Posterior cingulate gyrus (tissue), 11 donors: ENCODE data around the gene HSD17B14.
"Not testable (repeated sequence)": the region's sequence is repeated elsewhere in the genome, so short reads cannot be mapped to it uniquely, and the experiment has no call there.

Experiments used
- DNase-seq, 10 donors: peaks; one replicate each; pipeline versions ENCODE4 v3.0.0 to v3.0.0-alpha.2; 2020 to 2021; ENCODE audit warnings: mixed read lengths in 3 of 10
- intact Hi-C: fragments of 100-400 bp; cut with DNase I; formaldehyde crosslinking; loops from one replicate; pipeline ENCODE4 v1.15.1; 2023

HSD17B14 gene

DNA sequence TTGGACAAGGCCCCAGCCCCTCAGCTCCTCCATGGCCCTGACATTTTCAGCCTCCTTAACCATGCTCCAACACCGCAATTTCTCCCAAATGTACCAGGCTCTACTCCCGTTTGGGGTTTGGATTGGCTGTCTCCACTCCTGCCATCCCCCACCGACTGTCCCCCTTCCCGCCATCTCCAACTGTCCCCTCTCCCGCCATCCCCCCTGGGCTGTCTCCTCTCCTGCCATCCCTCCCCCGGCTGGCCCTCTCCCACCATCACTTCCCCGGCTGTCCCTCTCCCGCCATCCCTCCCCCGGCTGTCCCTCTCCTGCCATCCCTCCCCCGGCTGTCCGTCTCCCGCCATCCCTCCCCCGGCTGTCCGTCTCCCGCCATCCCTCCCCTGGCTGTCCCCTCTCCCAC is 30.8 kb downstream of the HSD17B14 start:
- intact Hi-C loops, result no loop called here
- no peak for DNase-seq

DNA sequence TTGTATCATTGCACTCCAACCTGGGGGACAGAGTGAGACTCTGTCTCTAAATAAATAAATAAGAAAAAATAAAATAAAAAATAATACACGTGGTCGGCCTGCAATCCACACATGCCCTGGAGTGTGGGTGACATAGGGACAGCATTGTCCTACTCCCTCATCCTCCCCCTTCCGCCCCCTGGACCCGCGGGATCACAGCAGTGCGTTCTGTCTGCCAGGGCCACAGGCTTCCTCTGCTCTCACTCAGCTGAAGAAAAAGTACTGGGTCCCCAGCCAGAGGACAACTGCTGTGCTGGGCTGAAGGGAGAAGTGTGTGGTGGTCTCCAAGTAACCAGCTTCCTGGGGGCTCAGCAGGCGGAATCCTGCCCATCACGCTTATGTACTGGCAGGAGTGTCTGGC is 31.8 kb downstream of the HSD17B14 start:
- intact Hi-C loops, result no loop called here
- peak in 1 of 10 donors; percentile 39 for DNase-seq

DNA sequence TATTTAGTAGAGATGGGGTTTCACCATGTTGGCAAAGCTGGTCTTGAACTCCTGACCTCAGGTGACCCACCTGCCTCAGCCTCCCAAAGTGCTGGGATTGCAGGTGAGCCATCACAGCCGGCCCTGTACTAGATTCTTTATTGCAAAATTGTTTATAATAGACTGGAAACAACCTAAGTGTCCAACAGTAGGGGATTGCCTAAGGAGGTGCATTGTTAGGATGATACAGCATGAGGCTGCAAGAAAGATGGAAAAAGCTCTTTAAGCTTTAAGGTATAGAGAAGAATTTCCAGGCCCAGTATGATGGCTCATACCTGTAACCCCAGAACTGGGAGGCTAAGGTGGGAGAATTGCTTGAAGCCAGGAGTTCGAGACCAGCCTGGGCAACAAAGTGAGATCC is 33.7 kb downstream of the HSD17B14 start:
- intact Hi-C loops, result no loop called here
- DNase-seq, result no peak

DNA sequence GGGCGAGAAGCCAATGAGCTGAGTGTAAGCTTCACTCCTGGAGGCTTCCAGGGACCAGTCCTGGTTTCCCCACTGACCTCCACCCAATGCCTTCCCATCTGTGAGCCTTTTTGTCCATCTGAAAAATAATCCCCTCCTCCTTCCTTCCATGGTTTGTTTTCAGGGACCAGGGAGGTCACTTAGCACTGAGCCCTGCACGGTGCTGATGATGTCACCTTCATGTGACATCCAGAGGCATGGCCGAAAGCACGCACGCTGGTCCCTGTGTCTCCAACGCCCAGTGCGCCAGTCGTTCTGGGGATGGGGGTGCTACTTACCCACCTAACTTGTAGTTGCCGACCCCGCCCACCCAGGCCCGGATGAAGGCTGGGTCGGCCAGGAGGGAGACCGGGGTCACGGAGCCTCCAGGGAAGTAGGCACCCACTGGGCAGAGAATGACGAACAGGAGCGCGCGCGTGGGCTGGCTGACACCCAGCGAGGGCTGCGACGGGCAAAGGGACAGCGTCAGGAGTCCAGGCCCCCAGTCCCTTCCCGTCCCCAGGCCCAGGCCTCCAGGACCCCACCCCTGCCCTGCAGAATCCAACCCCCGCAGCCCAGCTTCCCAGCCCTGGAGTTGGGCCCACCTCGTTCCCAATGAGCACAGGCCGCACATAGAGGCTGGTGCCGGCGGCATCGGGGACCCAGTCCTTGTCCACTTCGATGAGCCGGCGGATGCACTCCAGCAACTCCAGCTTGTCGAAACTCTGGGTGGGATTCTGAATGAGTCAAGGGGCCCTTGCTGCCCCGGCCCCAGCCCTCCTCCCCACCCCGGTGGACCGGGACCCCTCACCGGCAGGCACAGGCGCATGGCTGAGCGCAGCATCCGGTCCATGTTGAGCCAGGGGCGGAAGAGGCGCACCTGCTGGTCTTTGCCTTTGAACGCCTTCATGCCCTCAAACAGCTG is 36.7 kb downstream of the HSD17B14 start:
- intact Hi-C loops, result no loop called here
- peak in 1 of 10 donors; percentile 83 for DNase-seq

DNA sequence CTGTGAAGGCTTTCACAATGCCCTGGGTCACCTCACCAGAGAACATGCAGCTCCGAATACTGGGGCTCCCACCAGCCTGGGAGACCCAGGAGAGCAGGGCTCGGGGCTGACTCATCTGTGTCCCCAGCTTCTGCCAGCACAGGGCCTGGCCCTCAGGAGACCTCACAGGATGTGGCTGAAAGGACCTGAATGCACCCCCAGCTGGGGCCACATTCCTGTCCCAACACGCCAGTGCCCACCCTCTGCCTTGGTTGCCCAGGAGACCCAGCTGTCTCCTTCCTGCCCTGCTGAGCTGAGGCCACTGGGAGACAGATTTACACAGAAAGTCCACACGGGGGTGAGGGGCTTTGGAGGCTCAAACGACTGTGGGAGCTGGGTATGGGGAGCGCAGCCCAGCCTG is 37.4 kb downstream of the HSD17B14 start:
- intact Hi-C loops, result no loop called here
- DNase-seq, result peak in 1 of 10 donors; percentile 83

DNA sequence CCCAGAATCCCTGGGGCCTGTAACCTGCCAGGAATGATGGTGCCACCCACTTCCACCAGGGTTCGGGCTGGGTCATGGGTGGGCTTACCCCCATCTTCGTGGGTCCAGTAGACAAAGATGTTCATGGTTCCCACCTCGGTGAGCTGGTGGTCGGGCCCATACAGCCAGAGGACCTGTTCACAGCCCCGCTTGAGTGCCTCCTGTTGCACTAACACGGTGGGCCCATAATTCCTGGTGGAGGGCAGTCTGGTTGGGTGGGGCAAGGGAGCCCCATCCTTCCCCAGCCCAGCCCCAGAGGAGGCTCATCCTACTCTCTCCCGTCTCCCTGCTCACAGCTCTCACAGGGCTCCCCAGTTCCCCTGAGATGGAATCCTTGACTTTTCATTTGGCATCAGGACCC is 39.2 kb downstream of the HSD17B14 start:
- no peak for DNase-seq
- intact Hi-C loops, result no loop called here

DNA sequence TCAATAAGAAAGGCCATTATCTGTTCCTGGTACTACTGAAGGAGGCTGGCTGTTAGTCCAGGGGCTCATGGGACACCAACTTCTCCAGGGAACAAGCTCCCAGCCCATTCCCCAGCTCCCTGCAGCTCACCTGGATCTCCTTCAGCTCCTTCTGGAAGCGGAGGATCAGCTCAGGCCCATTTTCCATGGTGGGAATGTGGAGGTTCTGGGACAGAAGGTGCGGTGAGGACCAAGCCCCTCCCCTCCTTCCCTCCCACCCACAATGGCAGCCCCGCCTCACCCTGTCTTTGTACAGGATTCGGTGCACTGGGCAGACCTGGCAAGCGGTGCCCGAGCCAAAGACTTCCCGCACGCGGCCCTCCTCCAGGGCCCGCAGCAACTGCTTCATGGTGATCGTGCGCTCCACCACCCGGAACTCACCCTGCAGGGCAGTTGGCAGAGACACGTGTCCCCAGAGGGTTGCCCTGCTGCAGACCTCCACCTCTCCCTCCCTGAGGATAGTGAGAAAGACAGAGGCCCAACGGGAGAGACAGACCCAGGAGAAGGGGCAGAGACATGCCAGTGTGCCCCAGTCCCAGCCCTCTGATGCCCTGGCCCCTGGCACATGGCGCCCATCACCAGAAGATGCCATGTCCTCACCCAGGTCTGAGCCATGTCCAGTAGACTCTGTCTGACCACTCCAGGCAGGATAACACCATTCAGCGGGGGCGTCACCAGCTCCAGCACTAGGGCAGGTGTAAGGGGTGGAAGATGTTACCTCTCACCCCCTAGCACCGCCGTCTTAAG is 39.8 kb downstream of the HSD17B14 start:
- intact Hi-C loops, result no loop called here
- no peak for DNase-seq

DNA sequence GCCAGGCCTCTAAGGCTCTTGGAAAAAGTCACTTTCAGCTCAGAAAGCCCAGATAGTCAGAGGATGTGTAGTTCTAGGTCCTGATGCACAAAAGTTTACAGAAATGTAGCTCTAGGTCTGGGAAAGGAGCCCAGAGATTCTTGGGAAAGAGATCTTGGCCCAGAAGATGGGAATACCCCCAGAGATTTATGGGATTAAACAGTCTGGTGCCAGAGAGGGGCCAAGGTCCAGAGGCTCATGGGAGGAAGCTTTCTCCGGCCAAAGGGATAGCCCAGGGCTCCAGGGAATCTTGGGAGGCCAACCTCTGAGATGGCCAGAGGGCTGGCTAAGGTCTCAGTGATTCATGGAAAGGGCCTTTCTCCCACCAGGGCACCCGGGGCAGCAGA is 40.6 kb downstream of the HSD17B14 start:
- no peak for DNase-seq
- intact Hi-C loops, result loop anchor here (1.0 to 2.0 kb wide), 2 partner anchors 15 to 40 kb away; partner anchors contain the start of gene BCAT2

DNA sequence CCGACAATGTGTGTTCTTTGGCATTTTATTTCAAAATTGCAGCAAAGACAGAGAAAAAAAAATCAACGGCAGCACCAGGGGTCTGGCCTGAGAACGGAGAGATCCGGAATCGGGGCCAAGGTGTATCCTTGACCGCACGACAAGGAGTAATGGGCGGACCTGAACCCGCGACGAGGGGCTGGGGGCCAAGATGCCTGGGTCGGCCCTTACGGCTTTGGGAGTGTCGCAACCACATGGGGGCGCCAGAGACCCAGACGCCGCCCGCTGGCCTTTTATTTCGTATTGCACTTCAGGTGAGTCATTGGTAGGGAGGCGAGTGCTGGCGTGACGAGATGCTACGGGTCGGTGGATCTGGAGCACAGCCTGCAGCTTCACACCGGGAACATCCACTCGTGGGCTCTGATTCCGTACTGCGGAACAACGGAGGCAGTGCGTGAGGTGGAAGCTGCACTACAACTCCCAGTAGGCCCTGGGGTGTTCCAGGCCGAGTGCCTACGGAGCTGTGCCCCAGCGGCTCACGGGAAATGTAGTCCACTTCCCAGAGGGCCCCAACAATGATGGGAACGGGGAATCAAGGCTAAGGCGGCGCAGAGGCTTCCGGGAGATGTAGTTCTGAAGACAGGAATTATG is 41.1 kb downstream of the HSD17B14 start:
- peak; percentile 88 to 99 (median 94) for DNase-seq
- intact Hi-C loops, result loop anchor here (1.0 to 2.0 kb wide), 2 partner anchors 16 to 40 kb away; partner anchors contain the start of gene BCAT2

DNA sequence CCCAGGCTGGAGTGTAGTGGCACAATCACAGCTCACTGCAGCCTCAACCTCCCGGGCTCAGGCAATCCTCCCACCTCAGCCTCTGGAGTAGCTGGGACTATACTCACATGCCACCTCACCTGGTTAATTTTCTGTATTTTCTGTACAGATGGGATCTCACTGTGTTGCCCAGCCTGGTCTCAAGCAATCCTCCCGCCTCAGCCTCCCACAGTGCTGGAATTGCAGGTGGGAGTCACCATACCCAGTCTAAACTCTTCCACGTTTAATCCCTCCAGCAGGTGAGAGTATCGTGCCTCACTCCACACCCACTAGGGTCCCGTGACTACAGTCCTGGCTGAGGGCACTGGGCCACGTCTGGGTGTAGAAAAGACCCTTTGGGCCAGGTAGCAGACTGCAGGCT is 42.0 kb downstream of the HSD17B14 start:
- intact Hi-C loops, result loop anchor here (2.0 kb wide), 1 partner anchor 17 kb away; the partner anchor contains the start of gene BCAT2

DNA sequence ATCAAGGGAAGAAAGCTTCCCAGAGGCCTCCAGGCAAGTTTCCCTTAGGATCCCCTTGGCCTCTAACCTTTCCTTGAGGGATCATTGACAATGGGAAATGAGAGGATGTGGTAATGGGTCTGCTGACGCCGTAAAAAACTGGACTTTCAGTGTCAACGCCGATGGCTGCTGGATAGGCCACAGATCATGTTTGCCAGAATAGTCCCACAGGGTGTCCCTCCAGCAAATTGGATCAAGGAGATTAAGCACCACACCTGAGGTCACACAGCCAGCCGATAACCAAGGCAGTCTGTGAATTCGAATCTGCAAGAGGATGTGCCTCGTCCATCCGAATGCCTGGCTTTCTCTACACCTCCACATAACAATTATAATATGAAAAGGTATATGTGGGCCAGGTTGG is 43.0 kb downstream of the HSD17B14 start:
- no peak for DNase-seq
- intact Hi-C loops, result no loop called here

More for the DNA sequence above, 42.0 kb downstream of the HSD17B14 start:
- no peak for DNase-seq

DNA sequence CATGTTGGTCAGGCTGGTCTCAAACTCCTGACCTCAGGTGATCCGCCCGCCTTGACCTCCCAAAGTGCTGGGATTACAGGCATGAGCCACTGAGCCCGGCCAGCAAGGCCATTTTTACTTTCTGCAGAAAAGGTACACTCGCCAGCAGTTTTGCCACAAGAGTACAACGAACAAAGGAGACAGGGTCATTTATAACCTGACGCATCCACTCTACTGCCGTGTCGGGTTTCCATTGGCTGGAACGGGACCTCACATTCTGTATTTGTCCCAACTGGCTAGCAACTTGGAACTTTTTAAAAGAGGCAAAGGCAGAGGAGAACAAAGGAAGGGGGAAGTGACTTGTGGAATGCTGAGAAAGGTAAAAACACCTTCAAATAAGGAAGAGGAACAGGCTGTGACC is 49.0 kb downstream of the HSD17B14 start:
- intact Hi-C loops, DNase-seq: not testable (repeated sequence)

DNA sequence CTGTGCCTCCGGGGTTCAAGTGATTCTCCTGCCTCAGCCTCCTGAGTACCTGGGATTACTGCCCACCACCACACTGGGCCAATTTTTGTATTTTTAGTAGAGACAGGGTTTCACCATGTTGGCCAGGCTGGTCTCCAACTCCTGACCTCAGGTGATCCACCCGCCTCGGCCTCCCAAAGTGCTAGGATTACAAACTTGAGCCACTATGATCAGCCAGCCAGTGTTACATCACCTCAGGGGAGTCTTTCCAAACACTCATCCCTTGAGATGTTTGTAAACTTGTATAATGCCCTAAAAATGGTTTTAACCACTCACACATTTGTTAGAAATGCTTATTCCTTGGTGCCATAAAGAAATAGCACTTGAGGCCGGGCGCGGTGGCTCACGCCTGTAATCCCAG is 49.9 kb downstream of the HSD17B14 start:
- intact Hi-C loops, DNase-seq: not testable (repeated sequence)

DNA sequence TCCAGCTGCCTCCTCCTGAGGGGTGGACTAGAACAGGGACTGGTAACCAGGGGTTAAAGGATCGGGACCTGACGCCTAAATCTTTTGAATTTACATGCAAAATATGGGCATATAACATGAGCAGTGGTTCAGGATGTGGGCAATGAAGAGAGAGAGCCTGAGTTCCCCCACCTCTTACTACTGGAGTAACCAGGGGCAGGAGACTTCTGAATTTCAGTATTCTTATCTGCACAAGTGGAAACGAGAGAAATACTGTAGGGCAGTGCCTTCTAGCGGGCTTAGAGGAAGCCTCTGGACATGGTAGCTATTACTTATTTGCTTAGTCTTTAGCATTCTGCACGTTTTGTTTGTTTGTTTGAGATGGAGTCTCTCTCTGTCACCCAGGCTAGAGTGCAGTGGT is 51.8 kb downstream of the HSD17B14 start:
- no peak for DNase-seq
- intact Hi-C loops, result no loop called here

DNA sequence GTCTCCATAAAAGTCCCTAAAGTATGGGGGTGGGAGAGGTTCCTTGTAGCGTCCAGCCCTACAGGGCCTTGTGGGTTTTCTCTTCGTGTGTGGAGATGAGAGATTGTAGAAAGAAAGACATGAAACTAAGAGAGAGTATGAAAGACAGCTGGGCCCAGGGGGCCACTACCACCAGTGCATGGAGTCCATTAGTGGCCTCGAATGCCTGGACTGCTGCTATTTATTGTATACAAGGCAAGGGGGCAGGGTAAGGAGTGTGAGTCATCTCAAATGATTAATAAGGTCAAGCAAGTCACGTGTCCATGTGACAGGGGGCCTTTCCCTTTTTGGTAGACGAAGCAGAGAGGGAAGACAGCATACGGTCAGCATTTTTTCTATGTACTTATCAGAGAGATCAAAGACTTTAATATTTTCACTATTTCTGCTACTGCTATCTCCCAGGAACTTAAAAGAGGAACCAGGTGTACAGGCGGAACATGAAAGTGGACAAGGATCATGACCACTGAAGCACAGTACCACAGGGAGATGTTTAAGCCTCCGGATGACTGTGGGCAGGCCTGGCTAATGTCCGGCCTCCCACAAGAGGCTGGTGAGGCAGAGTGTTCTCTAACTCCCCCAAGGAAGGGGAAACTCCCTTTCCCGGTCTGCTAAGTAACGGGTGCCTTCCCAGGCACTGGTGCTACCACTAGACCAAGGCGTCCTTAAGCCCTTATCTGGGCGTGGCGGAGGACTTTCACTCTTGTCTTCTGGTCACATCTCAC is 55.5 kb downstream of the HSD17B14 start:
- intact Hi-C loops, result no loop called here
- no peak for DNase-seq

DNA sequence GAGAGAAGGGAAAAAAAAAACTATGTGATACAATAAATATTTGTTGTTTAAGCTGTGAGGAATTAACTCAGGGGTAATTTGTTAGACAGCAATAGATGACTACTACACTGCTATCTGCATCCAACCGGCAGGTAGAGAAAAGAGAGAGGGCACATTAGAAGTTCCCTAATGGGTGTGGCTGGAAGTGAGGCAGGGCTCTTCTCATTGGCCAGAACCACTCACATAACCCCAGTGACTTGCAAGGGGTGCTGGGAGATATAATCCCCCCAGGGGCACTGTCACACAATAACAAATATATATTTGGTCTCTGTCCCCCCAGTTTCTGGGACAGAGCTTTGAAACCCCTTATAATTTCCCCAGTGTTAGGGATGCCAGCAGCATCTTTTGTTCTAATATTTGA is 56.7 kb downstream of the HSD17B14 start:
- DNase-seq, result no peak
- intact Hi-C loops, result no loop called here

DNA sequence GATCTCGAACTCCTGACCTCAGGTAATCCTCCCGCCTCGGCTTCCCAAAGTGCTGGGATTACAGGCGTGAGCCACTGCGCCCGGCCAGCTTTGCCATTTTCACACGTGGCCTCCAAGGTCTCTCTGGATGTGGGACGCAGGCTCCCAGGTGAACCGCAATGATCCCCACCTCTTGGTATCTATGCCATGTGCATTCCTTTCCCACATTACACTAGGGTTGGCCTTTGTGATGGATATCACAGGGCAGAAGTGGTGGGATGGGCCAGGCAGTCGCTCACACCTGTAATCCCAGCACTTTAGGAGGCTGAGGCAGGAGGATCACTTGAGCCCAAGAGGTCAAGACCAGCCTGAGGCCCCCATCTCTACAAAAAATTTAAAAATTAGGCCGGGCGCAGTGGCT is 58.6 kb downstream of the HSD17B14 start:
- intact Hi-C loops, result no loop called here
- no peak for DNase-seq

DNA sequence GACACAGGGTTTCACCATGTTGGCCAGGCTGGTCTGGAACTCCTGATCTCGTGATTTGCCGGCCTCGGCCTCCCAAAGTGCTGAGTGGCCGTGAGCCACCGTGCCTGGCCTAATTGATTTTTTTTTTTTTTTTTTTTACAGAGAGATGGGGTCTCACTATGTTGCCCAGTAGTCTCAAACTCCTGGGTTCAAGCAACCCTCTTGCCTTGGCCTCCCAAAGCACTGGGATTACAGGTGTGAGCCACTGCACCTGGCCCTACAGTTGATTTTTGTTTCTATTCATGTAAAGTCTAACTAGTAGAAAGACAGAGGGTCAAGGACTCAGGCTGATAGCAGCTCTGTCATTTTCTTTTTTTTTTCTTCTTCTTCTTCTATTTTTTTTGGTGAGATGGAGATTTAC is 59.2 kb downstream of the HSD17B14 start:
- intact Hi-C loops, result no loop called here
- DNase-seq, result no peak

DNA sequence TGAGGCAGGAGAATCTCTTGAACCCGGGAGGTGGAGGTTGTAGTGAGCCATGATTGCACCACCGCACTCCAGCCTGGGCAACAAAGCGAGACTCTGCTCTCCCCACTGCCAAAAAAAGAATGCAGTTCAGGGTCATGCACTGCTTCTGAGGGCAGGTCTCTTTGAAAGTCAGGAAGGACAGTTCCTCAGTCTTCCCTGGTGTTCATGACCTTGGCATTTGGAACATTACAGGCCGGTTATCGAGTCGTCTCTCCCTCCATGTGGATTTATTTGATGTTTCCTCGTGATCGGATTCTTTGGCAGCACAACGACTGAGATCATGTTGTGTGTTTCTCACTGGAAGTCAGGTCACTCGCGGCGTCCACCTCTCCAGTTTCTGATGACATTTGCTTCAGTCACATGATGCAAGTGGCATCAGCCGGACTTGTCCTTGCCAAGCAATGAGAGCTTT is 63.8 kb downstream of the HSD17B14 start:
- DNase-seq, result no peak
- intact Hi-C loops, result no loop called here
